ENCODE measurements around the gene ZNF709. TPM values are rescaled to one million over a fixed set of nuclear protein-coding genes. Genes with fewer than 3 reads are reported as not detected.
"Not testable (repeated sequence)": the region's sequence is repeated elsewhere in the genome, so short reads cannot be mapped to it uniquely, and the experiment has no call there.

Gene ZNF709
- total RNA-seq, 1 donor from 2014 or later, result 14.6 TPM

DNA sequence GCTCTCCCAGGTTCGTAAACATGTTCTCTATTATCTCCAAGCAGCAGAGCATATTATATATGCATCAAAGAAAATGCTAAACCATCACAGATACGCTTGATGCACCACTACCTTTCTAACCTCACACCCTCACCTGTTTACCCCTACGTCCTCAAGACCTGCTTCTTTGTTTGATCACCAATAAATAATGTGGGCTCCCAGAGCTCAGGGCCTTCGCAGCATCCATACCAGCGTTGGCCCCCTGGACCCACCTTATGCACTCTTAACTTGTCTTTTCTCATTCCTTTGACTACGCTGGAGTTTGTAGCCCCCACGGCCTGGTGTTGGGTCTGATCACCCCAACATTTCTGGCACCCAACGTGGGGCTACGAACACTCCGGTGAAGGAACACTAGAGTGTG is 33.8 kb downstream of the ZNF709 start:
- H3K27ac Mint-ChIP-seq, result no peak overlapping the region
- Histone ChIP-seq H3K27me3 (no peaks in the 10 kb centered on the region), H3K27ac (no peak overlapping the region), H4K20me1 (ENCODE audit: low read depth) (no peaks in the 10 kb centered on the region), H3F3A (ENCODE audit: low read depth) (no peaks in the 10 kb centered on the region), H3K4me2 (no peak overlapping the region), H3K9me3 (ENCODE audit: low read depth) (peaks cover 3% of the 10 kb centered on the region), H3K9ac (no peak overlapping the region), H2AFZ (replicated peaks) (no peak overlapping the region), H3K4me3 (no peak overlapping the region), H3K36me3 (no peaks in the 10 kb centered on the region), H3K4me1 (no peaks in the 10 kb centered on the region), H3K79me2 (ENCODE audit: low read depth) (no peaks in the 10 kb centered on the region)
- H3K9me3 Mint-ChIP-seq, result peaks cover 57% of the 10 kb centered on the region
- H3K4me1 Mint-ChIP-seq, result no peaks in the 10 kb centered on the region
- H3K27me3 Mint-ChIP-seq (ENCODE audit: insufficient read depth, low read depth), result peaks cover 3% of the 10 kb centered on the region
- H3K4me3 Mint-ChIP-seq, result no peak overlapping the region
- peaks cover 19% of the 10 kb centered on the region for H3K36me3 Mint-ChIP-seq
- no peak for DNase-seq (ENCODE audit: low spot score)
- TF ChIP-seq, protein P1, sequence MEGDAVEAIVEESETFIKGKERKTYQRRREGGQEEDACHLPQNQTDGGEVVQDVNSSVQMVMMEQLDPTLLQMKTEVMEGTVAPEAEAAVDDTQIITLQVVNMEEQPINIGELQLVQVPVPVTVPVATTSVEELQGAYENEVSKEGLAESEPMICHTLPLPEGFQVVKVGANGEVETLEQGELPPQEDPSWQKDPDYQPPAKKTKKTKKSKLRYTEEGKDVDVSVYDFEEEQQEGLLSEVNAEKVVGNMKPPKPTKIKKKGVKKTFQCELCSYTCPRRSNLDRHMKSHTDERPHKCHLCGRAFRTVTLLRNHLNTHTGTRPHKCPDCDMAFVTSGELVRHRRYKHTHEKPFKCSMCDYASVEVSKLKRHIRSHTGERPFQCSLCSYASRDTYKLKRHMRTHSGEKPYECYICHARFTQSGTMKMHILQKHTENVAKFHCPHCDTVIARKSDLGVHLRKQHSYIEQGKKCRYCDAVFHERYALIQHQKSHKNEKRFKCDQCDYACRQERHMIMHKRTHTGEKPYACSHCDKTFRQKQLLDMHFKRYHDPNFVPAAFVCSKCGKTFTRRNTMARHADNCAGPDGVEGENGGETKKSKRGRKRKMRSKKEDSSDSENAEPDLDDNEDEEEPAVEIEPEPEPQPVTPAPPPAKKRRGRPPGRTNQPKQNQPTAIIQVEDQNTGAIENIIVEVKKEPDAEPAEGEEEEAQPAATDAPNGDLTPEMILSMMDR (IDR thresholded peaks at IDR 0.05), result no peak
- no peak for TF ChIP-seq EZH2phosphoT487 (IDR thresholded peaks at IDR 0.05)
- no peak for TF ChIP-seq EZH2 (IDR thresholded peaks at IDR 0.05)

DNA sequence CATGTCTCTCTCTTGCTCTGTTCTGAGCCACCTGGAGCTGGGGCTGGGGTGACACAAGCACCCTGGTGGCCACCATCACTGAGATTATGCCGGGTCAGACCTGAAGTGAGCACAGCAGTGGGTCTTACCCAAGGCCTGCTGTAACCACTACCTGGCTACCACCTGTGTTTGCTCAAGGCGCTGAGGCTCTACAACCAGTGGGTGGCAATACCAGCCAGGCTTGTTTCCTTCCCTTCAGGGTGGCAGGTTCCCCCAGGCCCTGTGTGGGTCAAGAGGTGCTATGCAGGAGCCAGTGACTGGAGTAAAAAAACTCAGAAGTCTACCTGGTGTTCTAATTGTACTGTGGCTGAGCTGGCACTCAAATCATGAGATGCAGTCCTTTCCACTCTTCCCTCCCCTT is 35.8 kb downstream of the ZNF709 start:
- Histone ChIP-seq H3K4me3 (no peak overlapping the region), H3K9ac (no peak overlapping the region), H3K4me2 (no peak overlapping the region), H3F3A (ENCODE audit: low read depth) (no peaks in the 10 kb centered on the region), H4K20me1 (ENCODE audit: low read depth) (no peaks in the 10 kb centered on the region), H3K27me3 (no peaks in the 10 kb centered on the region), H3K27ac (no peak overlapping the region), H3K4me1 (no peaks in the 10 kb centered on the region), H2AFZ (replicated peaks) (no peak overlapping the region), H3K9me3 (ENCODE audit: low read depth) (peaks cover 5% of the 10 kb centered on the region), H3K79me2 (ENCODE audit: low read depth) (no peaks in the 10 kb centered on the region), H3K36me3 (no peaks in the 10 kb centered on the region)
- no peak for TF ChIP-seq EZH2 (IDR thresholded peaks at IDR 0.05)
- TF ChIP-seq, protein P1 (IDR thresholded peaks at IDR 0.05), result no peak
- peaks cover 63% of the 10 kb centered on the region for H3K9me3 Mint-ChIP-seq
- peaks cover 13% of the 10 kb centered on the region for H3K36me3 Mint-ChIP-seq
- no peak for DNase-seq (ENCODE audit: low spot score)
- H3K27me3 Mint-ChIP-seq (ENCODE audit: insufficient read depth, low read depth), result peaks cover 3% of the 10 kb centered on the region
- no peaks in the 10 kb centered on the region for H3K4me1 Mint-ChIP-seq
- H3K27ac Mint-ChIP-seq, result no peak overlapping the region
- no peak overlapping the region for H3K4me3 Mint-ChIP-seq

DNA sequence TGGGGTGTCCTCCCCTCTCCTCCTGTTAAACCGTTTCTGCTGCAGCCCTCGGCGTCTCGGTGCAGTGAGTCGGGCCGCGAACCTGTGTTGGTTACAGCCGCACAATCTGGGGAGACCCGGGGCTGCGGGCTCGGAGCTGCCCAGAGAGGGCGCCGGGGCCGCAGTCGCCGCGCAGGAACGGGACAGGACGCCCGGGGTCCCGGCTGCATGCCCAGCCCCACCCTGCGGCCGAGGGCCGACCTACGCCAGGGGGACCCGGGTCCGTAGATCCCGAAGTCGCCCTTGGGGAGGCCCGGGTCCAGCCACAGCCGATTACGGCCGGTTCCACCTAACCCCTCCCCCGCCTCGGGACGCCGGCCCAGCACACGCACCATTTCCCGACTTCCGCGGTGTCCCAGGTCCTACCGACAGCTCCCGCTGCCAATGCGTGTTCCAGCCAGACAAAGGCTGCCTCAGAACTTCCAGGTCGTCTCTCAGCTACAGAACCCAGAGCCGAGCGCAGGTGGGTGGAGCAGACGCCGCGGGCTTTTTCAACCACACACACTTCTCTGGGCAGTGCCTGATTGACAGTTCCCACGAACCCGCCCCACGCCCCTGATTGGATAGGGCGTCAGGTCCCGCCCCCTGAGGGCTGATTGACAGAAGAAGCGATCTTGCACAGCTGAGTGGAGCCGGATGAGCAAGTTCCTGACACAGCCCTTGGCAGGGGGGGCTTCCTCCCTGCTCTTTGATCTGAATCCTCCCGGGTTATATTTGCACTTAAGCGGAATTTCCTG is 43.9 kb downstream of the ZNF709 start, which contains the start of gene ZNF443:
Gene ZNF443 (minus strand): TSS at position 481 of the 776 bp plus-strand sequence. CDS start 107 bp downstream, at position 374.
- H3F3A ChIP-seq (ENCODE audit: low read depth), result peaks cover 7% of the 10 kb centered on the region
- H3K4me2 ChIP-seq, result peak within 1 kb of the TSS; percentile 76
- peak within 1 kb of the TSS; percentile 64 for H3K9ac ChIP-seq
- peaks cover 51% of the 10 kb centered on the region for H3K9me3 Mint-ChIP-seq
- peak; percentile 98 for DNase-seq (ENCODE audit: low spot score)
- no peaks in the 10 kb centered on the region for H4K20me1 ChIP-seq (ENCODE audit: low read depth)
- H3K4me1 Mint-ChIP-seq, result peaks cover 6% of the 10 kb centered on the region
- H3K9me3 ChIP-seq (ENCODE audit: low read depth), result peaks cover 2% of the 10 kb centered on the region
- peak within 1 kb of the TSS; percentile 98 for H3K27ac Mint-ChIP-seq
- peak within 1 kb of the TSS; percentile 88 for H3K27ac ChIP-seq
- H3K27me3 ChIP-seq, result no peaks in the 10 kb centered on the region
- peaks cover 23% of the 10 kb centered on the region for H3K79me2 ChIP-seq (ENCODE audit: low read depth)
- peak within 1 kb of the TSS; percentile 80 for H2AFZ ChIP-seq (replicated peaks)
- no peaks in the 10 kb centered on the region for H3K27me3 Mint-ChIP-seq (ENCODE audit: insufficient read depth, low read depth)
- H3K4me3 ChIP-seq, result peak within 1 kb of the TSS; percentile 92
- H3K36me3 Mint-ChIP-seq, result peaks cover 18% of the 10 kb centered on the region
- peak within 1 kb of the TSS; percentile 99 for H3K4me3 Mint-ChIP-seq
- no peaks in the 10 kb centered on the region for H3K36me3 ChIP-seq
- TF ChIP-seq EZH2phosphoT487 (IDR thresholded peaks at IDR 0.05), result no peak
- TF ChIP-seq, protein P1 (IDR thresholded peaks at IDR 0.05), result peak; percentile 20
- H3K4me1 ChIP-seq, result no peaks in the 10 kb centered on the region

DNA sequence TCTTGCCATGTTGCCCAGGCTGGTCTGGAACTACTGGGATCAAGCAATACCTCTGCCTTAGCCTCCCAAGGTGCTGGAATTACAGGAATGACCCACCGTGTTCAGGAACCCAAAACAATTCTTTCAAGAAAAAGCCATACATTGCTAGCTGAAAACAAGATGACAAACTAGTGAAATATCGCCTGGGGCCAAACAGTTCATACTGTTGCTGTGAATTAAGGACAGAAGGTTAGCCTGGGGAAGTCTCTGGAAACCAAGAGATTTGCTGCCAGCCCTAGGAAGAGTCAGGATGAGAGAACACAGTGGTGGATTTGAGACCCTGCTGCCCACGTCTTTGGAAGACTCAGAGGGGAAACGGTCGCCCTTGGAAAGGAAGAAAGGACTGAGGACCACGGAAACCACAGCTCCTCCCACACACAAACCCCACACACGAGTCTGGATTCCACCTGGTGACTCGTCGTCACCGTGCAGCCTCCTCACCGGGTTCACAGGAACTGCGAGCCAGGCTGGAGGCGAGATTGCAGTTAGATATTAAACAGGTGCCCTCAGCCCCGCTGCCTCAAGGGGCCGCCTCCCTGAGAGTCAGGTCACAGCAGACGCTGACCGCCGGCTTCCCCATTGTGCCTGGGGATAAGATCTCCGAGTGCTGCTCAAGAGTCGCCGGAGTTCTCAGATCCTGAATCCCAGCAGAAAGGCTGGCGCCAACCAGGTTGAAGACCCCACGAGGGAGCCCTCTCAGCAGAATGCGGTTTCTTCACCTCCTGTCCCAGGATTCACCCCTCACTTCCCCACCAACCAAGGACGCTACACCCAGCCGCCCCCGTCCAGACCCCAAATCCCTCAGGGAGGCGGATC is 44.7 kb downstream of the ZNF709 start:
- H2AFZ ChIP-seq (replicated peaks), result peak overlapping the region; percentile 80
- H3K4me2 ChIP-seq, result peak overlapping the region; percentile 76
- Mint-ChIP-seq H3K27ac (peak overlapping the region; percentile 72), H3K36me3 (peaks cover 18% of the 10 kb centered on the region), H3K4me3 (peak overlapping the region; percentile 99), H3K9me3 (peaks cover 53% of the 10 kb centered on the region)
- H3K79me2 ChIP-seq (ENCODE audit: low read depth), result peaks cover 23% of the 10 kb centered on the region
- H3K27me3 ChIP-seq; H3K27me3 Mint-ChIP-seq (ENCODE audit: insufficient read depth, low read depth); H3K9me3 ChIP-seq (ENCODE audit: low read depth); H3K4me1 ChIP-seq; H3F3A ChIP-seq (ENCODE audit: low read depth); H3K36me3 ChIP-seq; H4K20me1 ChIP-seq (ENCODE audit: low read depth); H3K4me1 Mint-ChIP-seq: not testable (repeated sequence)
- peak overlapping the region; percentile 64 for H3K9ac ChIP-seq
- H3K4me3 ChIP-seq, result peak overlapping the region; percentile 92
- peak; percentile 61 for DNase-seq (ENCODE audit: low spot score)
- peak overlapping the region; percentile 88 for H3K27ac ChIP-seq

DNA sequence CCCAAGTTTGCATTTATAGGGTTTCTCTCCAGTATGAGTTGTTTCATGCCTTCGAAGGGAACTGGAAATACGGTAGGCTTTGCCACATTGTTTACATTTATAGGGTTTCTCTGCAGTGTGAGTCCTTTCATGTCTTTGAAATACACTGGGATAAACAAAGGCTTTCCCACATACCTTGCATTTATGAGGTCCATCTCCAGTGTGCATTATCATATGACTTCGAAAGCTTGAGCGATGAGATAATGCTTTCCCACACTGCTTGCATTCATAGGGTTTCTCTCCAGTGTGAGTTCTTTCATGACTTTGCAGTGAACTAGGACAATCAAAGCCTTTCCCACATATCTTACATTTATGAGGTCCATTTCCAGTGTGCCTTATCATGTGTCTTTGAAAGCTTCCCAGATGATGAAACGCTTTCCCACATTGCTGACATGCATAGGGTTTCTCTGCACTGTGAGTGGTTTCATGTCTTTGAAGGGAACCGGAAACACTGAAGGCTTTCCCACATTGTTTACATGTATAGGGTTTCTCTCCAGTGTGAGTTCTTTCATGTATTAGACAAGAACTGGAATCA is 53.8 kb downstream of the ZNF709 start:
- not testable (repeated sequence) for H2AFZ ChIP-seq (replicated peaks); H3K27me3 Mint-ChIP-seq (ENCODE audit: insufficient read depth, low read depth); H3K27me3 ChIP-seq; H3K79me2 ChIP-seq (ENCODE audit: low read depth); H4K20me1 ChIP-seq (ENCODE audit: low read depth); H3K4me3 ChIP-seq; H3K9ac ChIP-seq; H3K4me1 Mint-ChIP-seq; H3F3A ChIP-seq (ENCODE audit: low read depth); H3K4me1 ChIP-seq; H3K27ac ChIP-seq; DNase-seq (ENCODE audit: low spot score); H3K9me3 ChIP-seq (ENCODE audit: low read depth); H3K27ac Mint-ChIP-seq; H3K4me3 Mint-ChIP-seq; H3K4me2 ChIP-seq
- Mint-ChIP-seq H3K36me3 (peaks cover 62% of the 10 kb centered on the region), H3K9me3 (peaks cover 58% of the 10 kb centered on the region)
- H3K36me3 ChIP-seq, result peaks cover 14% of the 10 kb centered on the region
